ENCODE measurements around the gene MFSD1. TPM values are rescaled to one million over a fixed set of nuclear protein-coding genes. Genes with fewer than 3 reads are reported as not detected.
A peak's percentile ranks its signal among the peaks of the same experiment; 100 is the strongest.

The MFSD1 gene
- 50.7 TPM for total RNA-seq (2021; ENCODE audit: unreplicated experiment)
- 26.5 TPM for polyA plus RNA-seq (2012; ENCODE audit: insufficient read length)
- percentile 77 among the genes with signal in this experiment for Bru-seq, nascent RNA
- BruChase-seq, experiment 1, labeled RNA remaining after a 2-hour chase: percentile 77 among the genes with signal in this experiment
- BruChase-seq, experiment 2, labeled RNA remaining after a 6-hour chase: percentile 81 among the genes with signal in this experiment
- long read RNA-seq, transcript MFSD1-203 (16 exons, 2,423 nt): major isoform, 91 of 115 reads
- long read RNA-seq, transcript MFSD1-215 (15 exons, 2,121 nt): minor isoform, 9 of 115 reads
- long read RNA-seq, partial matches to known transcripts: 1 of 115 reads
- long read RNA-seq, other reads (novel, unspliced or antisense): 13 of 115 reads

GRCh38 chr3:158801696-158802408 is at the start of gene MFSD1:
Gene MFSD1 (plus strand): TSS chr3:158802054. CDS start chr3:158802153, 99 bp downstream.
- ChIA-PET POLR2A (interaction anchor here (0.5 to 1.0 kb wide), 4 partner anchors 9 to 1608 kb away, joined by 3 to 14 read pairs (median 3); no protein-coding TSS in a partner anchor), CTCF (interaction anchor here (0.7 to 1.6 kb wide), 3 partner anchors 10 to 457 kb away, joined by 3 read pairs; no protein-coding TSS in a partner anchor)
- H3K36me3 ChIP-seq (ENCODE audit: control insufficient read depth, insufficient read depth, low read length): 0 out of 2 replicates have a peak, but pooled peaks cover 4% of the 10 kb centered on the region
- H3K4me3 ChIP-seq (ENCODE audit: low read depth in 2 of 2, low read length in 2 of 2): peak within 1 kb of the TSS; percentile 89 to 97
- ATAC-seq (peak; percentile 99), DNase-seq (ENCODE audit: low read depth, low spot score) (peak; percentile 60)
- in situ Hi-C loops (cut with HindIII; ENCODE audit: low pct_unique_long_range_greater_than_20kb, low sequenced_read_pairs): no loop called here
- H3K9me3 ChIP-seq (ENCODE audit: control insufficient read depth, insufficient read depth, low read depth, low read length): no peaks in the 10 kb centered on the region
- H3K27me3 ChIP-seq (ENCODE audit: control insufficient read depth, insufficient read depth, low read length): no peaks in the 10 kb centered on the region
- H3K27ac ChIP-seq (ENCODE audit: low read length): peak within 1 kb of the TSS; percentile 91
- TF ChIP-seq REST (IDR thresholded peaks at IDR 0.05; ENCODE audit: insufficient read depth in 1 of 2, low read depth in 2 of 2, low read length in 1 of 2): peak in 1 of 2 experiments; percentile 16; a peak in 1 of 4 replicates
- peak; percentile 100 for TF ChIP-seq SIN3A (IDR thresholded peaks at IDR 0.05; ENCODE audit: borderline replicate concordance, insufficient read depth, low read depth, low read length)
- TF ChIP-seq POLR2AphosphoS5 (IDR thresholded peaks at IDR 0.05; ENCODE audit: low read depth, low read length): peak; percentile 80; the same call in 1 of the 2 replicates
- peak; percentile 77; the same call in 1 of the 2 replicates for TF ChIP-seq TCF7L2 (IDR thresholded peaks at IDR 0.05; ENCODE audit: low read depth, low read length)
- TF ChIP-seq CTCF (IDR thresholded peaks at IDR 0.05): no peak
- H3K4me1 ChIP-seq (ENCODE audit: control insufficient read depth, insufficient read depth, low read length): peaks cover 26% of the 10 kb centered on the region
- BruUV-seq (replicated peaks): no TSS peak
- intact Hi-C loops (cut with micrococcal nuclease; ENCODE audit: unreplicated experiment): no loop called here

DNA sequence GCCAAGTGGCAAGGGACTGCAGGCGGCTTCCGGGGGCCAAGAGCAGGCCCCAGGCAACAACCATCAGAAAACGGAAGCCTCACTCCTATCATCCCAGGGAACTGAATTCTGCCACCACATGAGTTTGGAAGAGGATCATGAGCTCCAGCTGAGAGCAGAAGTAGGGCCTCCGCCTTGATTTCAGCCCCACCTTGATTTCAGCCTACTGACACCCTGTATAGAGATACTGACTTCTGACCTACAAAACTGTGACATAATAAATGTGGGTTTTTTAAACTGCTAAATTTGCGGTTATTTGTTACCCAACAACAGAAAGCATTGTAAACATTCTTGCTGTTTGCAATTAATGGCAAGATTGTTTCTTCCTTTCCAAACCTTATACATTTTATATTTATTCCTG is 48.0 kb upstream of the MFSD1 start:
- Histone ChIP-seq H3K36me3 (ENCODE audit: control insufficient read depth, insufficient read depth, low read length) (no peaks in the 10 kb centered on the region), H3K9me3 (ENCODE audit: control insufficient read depth, insufficient read depth, low read depth, low read length) (no peaks in the 10 kb centered on the region), H3K4me3 (ENCODE audit: low read depth in 2 of 2, low read length in 2 of 2) (no peak overlapping the region), H3K4me1 (ENCODE audit: control insufficient read depth, insufficient read depth, low read length) (no peaks in the 10 kb centered on the region), H3K27me3 (ENCODE audit: control insufficient read depth, insufficient read depth, low read length) (no peaks in the 10 kb centered on the region), H3K27ac (ENCODE audit: low read length) (no peak overlapping the region)
- TF ChIP-seq TCF7L2 (IDR thresholded peaks at IDR 0.05; ENCODE audit: low read depth, low read length) (no peak), SIN3A (IDR thresholded peaks at IDR 0.05; ENCODE audit: borderline replicate concordance, insufficient read depth, low read depth, low read length) (no peak), CTCF (IDR thresholded peaks at IDR 0.05) (no peak), POLR2AphosphoS5 (IDR thresholded peaks at IDR 0.05; ENCODE audit: low read depth, low read length) (no peak), REST (IDR thresholded peaks at IDR 0.05; ENCODE audit: insufficient read depth in 1 of 2, low read depth in 2 of 2, low read length in 1 of 2) (no peak)
- ChIA-PET CTCF (no interaction called here), POLR2A (interaction anchor here (0.6 kb wide), 1 partner anchor 11 kb away, joined by 3 read pairs; no protein-coding TSS in a partner anchor)
- intact Hi-C loops (cut with micrococcal nuclease; ENCODE audit: unreplicated experiment): no loop called here
- no TSS peak for BruUV-seq (replicated peaks)
- ATAC-seq (no peak), DNase-seq (ENCODE audit: low read depth, low spot score) (no peak)
- in situ Hi-C loops (cut with HindIII; ENCODE audit: low pct_unique_long_range_greater_than_20kb, low sequenced_read_pairs): no loop called here

All from Panc1 (cell line).